ENCODE data around the gene SPEF1. TPM values are rescaled to one million over a fixed set of nuclear protein-coding genes. Genes with fewer than 3 reads are reported as not detected.
"Not testable (repeated sequence)": the region's sequence is repeated elsewhere in the genome, so short reads cannot be mapped to it uniquely, and the experiment has no call there.

SPEF1 gene, protein sequence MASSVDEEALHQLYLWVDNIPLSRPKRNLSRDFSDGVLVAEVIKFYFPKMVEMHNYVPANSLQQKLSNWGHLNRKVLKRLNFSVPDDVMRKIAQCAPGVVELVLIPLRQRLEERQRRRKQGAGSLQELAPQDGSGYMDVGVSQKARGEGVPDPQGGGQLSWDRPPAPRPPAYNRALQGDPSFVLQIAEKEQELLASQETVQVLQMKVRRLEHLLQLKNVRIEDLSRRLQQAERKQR
- 1 to 10 TPM in 1 of 4 donors, under 1 TPM in 2, not detected in 1; 0.26 to 1.3 (median 0.37) TPM for total RNA-seq

DNA sequence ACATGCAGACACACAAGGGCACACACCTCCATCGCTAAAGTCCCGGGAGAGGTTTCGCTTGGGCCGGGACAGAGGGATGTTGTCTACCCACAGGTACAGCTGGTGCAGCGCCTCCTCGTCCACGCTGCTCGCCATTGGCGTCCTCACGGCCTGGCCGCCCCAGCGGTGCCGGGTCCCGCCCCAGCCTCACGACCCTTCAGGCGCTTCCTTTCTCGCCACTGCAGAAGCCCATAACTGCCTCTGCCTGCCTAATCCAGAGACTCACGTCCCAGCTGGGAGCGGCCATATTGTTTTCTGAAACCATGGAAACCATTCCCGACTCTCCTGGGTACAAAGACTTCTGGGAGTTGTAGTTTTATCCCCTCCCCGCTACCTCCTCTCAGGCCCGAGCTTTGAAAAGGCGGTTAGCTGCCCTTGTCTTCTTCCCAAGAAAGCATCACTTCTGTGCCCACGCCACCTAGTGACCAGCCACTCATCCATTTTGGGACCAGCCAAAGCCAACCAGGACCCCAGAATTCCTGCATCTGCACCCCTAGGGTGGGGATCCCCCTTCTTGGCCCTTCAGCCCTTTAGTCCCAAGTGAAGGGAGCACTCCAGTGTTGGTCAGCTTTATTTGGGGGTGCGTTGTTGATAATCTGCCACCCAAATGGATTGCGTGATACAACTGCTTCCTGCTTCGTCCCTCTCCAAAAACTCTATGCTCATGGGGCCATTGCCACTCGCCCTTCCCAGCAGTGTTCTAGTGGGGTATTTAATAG is at the start of gene SPEF1:
Gene SPEF1 (minus strand): TSS at position 296 of the 758 bp plus-strand sequence. CDS start 161 bp downstream, at position 135.
- no peaks in the 10 kb centered on the region for H3K27me3 ChIP-seq
- H3K9me3 ChIP-seq: no peaks in the 10 kb centered on the region
- TF ChIP-seq, protein P1, sequence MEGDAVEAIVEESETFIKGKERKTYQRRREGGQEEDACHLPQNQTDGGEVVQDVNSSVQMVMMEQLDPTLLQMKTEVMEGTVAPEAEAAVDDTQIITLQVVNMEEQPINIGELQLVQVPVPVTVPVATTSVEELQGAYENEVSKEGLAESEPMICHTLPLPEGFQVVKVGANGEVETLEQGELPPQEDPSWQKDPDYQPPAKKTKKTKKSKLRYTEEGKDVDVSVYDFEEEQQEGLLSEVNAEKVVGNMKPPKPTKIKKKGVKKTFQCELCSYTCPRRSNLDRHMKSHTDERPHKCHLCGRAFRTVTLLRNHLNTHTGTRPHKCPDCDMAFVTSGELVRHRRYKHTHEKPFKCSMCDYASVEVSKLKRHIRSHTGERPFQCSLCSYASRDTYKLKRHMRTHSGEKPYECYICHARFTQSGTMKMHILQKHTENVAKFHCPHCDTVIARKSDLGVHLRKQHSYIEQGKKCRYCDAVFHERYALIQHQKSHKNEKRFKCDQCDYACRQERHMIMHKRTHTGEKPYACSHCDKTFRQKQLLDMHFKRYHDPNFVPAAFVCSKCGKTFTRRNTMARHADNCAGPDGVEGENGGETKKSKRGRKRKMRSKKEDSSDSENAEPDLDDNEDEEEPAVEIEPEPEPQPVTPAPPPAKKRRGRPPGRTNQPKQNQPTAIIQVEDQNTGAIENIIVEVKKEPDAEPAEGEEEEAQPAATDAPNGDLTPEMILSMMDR (IDR thresholded peaks at IDR 0.05): peak; percentile 37 to 70 (median 49)
- peak in 1 of 2 donors; percentile 14 for TF ChIP-seq POLR2A (IDR thresholded peaks at IDR 0.05)
- H3K4me3 ChIP-seq: peak within 1 kb of the TSS in 1 of 2 donors; percentile 26
- intact Hi-C loops (cut with DNase I; ENCODE audit: low total_unique reads): no loop called here
- DNase-seq: peak; percentile 74 to 90
- peaks cover 4 to 33% of the 10 kb centered on the region in 2 donors for H3K4me1 ChIP-seq
- H3K36me3 ChIP-seq: no peaks in the 10 kb centered on the region
- peak within 1 kb of the TSS; percentile 52 to 62 for H3K27ac ChIP-seq

DNA sequence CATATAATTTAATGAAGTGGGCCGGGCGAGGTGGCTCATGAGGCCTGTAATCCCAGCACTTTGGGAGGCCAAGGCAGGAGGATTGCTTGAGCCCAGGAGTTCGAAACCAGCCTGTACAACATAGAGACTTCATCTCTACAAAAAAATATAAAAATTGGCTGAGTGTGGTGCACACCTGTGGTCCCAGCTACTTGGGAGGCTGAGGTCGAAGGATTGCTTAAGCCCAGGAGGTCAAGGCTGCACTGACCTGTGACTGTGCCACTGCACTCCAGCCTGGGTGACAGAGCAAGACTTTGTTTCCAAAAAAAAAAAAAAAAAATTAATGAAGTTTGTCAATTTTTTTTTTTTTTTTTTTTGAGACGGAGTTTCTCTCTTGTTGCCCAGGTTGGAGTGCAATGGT is 48.6 kb upstream of the SPEF1 start:
- H3K4me3 ChIP-seq; H3K4me1 ChIP-seq; H3K27ac ChIP-seq; H3K36me3 ChIP-seq; intact Hi-C loops (cut with DNase I; ENCODE audit: low total_unique reads); DNase-seq; H3K9me3 ChIP-seq; H3K27me3 ChIP-seq: not testable (repeated sequence)

DNA sequence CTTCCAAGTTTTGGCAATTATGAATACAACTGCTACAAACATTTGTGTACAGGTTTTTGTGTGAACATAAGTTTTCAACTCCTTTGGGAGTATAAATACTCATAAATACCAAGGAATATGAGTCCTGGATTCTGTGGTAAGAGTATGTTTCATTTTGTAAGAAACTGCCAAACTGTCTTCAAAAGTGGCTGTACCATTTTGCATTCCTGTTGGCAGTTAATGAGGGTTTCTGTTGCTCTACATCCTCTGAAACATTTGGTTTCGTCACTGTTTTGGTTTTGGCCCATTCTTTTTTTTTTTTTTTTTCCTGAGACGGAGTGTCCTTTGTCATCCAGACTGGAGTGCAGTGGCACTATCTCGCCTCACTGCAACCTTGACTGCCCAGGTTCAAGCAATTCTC is 47.5 kb upstream of the SPEF1 start:
- no peaks in the 10 kb centered on the region for H3K36me3 ChIP-seq

DNA sequence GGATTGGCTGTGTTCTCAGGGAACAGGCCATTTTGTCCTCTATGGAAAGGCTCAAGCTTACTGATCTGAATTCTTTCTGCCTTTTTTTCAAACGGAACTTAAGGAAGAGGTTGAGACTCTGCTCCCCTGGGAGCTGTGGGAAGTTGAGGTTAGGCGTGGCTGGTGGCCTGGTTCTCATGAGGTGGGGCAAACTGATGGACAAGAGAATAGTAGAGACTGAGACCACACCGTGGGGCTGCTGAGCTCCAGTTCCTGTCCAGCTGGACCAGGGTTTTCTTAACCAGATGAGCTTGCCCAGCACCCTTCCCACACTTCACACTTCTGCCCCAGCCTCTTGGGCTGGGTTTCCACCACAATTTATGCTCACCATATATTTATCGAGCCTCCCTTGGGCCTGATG is 45.2 kb upstream of the SPEF1 start:
- intact Hi-C loops (cut with DNase I; ENCODE audit: low total_unique reads): no loop called here
- no peaks in the 10 kb centered on the region for H3K9me3 ChIP-seq
- no peak for TF ChIP-seq POLR2A (IDR thresholded peaks at IDR 0.05)
- TF ChIP-seq, protein P1 (IDR thresholded peaks at IDR 0.05): no peak
- DNase-seq: no peak
- no peaks in the 10 kb centered on the region for H3K27me3 ChIP-seq
- no peak overlapping the region for H3K27ac ChIP-seq
- H3K4me1 ChIP-seq: peaks cover 0 to 2% of the 10 kb centered on the region in 2 donors
- no peaks in the 10 kb centered on the region for H3K36me3 ChIP-seq
- no peak overlapping the region for H3K4me3 ChIP-seq

More for the DNA sequence above, 47.5 kb upstream of the SPEF1 start:
- no peaks in the 10 kb centered on the region for H3K9me3 ChIP-seq
- H3K27me3 ChIP-seq: no peaks in the 10 kb centered on the region
- DNase-seq: no peak
- intact Hi-C loops (cut with DNase I; ENCODE audit: low total_unique reads): no loop called here
- TF ChIP-seq, protein P1 (IDR thresholded peaks at IDR 0.05): no peak
- no peak for TF ChIP-seq POLR2A (IDR thresholded peaks at IDR 0.05)
- H3K4me3 ChIP-seq: no peak overlapping the region
- H3K27ac ChIP-seq: no peak overlapping the region
- H3K4me1 ChIP-seq: no peaks in the 10 kb centered on the region

DNA sequence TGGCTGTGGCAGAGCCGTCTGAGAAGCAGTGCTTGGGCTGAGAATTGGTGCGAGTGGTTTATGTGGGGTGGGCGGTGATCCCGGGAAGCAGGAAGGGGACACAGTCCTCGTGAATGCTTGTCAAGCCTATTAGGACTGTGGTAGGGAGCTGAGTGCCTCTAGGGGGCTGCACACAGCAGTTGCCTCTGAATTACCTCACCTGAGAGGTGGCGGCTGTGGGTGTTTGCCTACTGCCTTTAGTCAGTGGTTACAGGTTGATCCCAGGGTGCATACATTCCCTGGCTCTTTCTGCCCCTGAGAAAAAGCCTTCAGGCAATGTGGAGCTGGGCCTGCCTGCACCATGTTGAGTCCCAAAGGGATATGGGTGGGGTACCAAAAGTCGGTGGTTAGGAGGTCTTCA is 44.3 kb upstream of the SPEF1 start:
- H3K27ac ChIP-seq: no peak overlapping the region
- H3K27me3 ChIP-seq: no peaks in the 10 kb centered on the region
- no peaks in the 10 kb centered on the region for H3K36me3 ChIP-seq
- DNase-seq: no peak
- intact Hi-C loops (cut with DNase I; ENCODE audit: low total_unique reads): no loop called here
- peaks cover 0 to 4% of the 10 kb centered on the region in 2 donors for H3K4me1 ChIP-seq
- TF ChIP-seq, protein P1 (IDR thresholded peaks at IDR 0.05): no peak
- TF ChIP-seq POLR2A (IDR thresholded peaks at IDR 0.05): no peak
- no peak overlapping the region for H3K4me3 ChIP-seq
- H3K9me3 ChIP-seq: no peaks in the 10 kb centered on the region
